PC-9 (cell line): ENCODE data around the gene EPHB1. TPM values are rescaled to one million over a fixed set of nuclear protein-coding genes. Genes with fewer than 3 reads are reported as not detected.
"Not testable (repeated sequence)": the region's sequence is repeated elsewhere in the genome, so short reads cannot be mapped to it uniquely, and the experiment has no call there.

ENCODE experiments used
- BruUV-seq: library from RNA; stranded (reverse); fragments of 400-500 nt; replicated peaks from 2 replicates; lab custom pipeline; 2021; lab: Mats Ljungman, UMichigan
- CTCF ChIA-PET: fragments of 300-600 bp; sonication (Branson Sonifier 250); formaldehyde crosslinking; loops from one replicate; lab custom pipeline; 2022; ENCODE audit warnings: antibody characterized with exemption; lab: Charles Lee
- POLR2A ChIA-PET: fragments of 300-600 bp; sonication (Branson Sonifier 250); formaldehyde crosslinking; loops from one replicate; lab custom pipeline; 2022; ENCODE audit warnings: antibody characterized with exemption; ENCODE audit not compliant: unreplicated experiment; lab: Charles Lee
- DNase-seq, 2 experiments: peaks; one replicate each; pipeline versions ENCODE4 v3.0.0 to v3.0.0-alpha.2; 2015 to 2022; ENCODE audit warnings: mixed read lengths in 1 of 2
- H2AFZ ChIP-seq: fragments of 200-600 bp; sonication (generic); 2 replicates; pipeline ENCODE4 v1.8.1; 2017; ENCODE audit warnings: antibody characterized with exemption
- H3F3A ChIP-seq: fragments of 200-600 bp; sonication (generic); 2 replicates; pipeline ENCODE4 v1.8.1; 2017; ENCODE audit warnings: antibody characterized with exemption, mild to moderate bottlenecking, low read depth; ENCODE audit not compliant: insufficient read depth
- H3K27ac ChIP-seq: fragments of 200-600 bp; sonication (generic); 2 replicates; pipeline ENCODE4 v1.6.1; 2016; ENCODE audit warnings: mixed run types
- H3K27me3 ChIP-seq: fragments of 200-600 bp; sonication (generic); 2 replicates; pipeline ENCODE4 v1.6.1; 2016; ENCODE audit warnings: low read depth, mixed run types; ENCODE audit not compliant: insufficient read depth
- H3K36me3 ChIP-seq: fragments of 200-600 bp; sonication (generic); 2 replicates; pipeline ENCODE4 v1.6.1; 2016; ENCODE audit warnings: low read depth, mixed run types
- H3K4me1 ChIP-seq: fragments of 200-600 bp; sonication (generic); replicated peaks from 2 replicates; pipeline ENCODE4 v1.6.1; 2016; ENCODE audit warnings: mixed run types; ENCODE audit not compliant: insufficient read depth
- H3K4me2 ChIP-seq: fragments of 200-600 bp; sonication (generic); 2 replicates; pipeline ENCODE4 v1.6.1; 2017; ENCODE audit warnings: mixed run types
- H3K4me3 ChIP-seq: fragments of 200-600 bp; sonication (generic); 2 replicates; pipeline ENCODE4 v1.6.1; 2016; ENCODE audit warnings: mixed run types
- H3K79me2 ChIP-seq: fragments of 200-600 bp; sonication (generic); 2 replicates; pipeline ENCODE4 v1.6.1; 2017; ENCODE audit warnings: low read depth, mixed run types
- H3K9me2 ChIP-seq: fragments of 200-600 bp; sonication (generic); 2 replicates; pipeline ENCODE4 v1.8.1; 2017; ENCODE audit warnings: mild to moderate bottlenecking; ENCODE audit not compliant: insufficient read depth
- H3K9me3 ChIP-seq: fragments of 200-600 bp; sonication (generic); 2 replicates; pipeline ENCODE4 v1.8.1; 2016; ENCODE audit warnings: low read depth; ENCODE audit not compliant: insufficient read depth
- H4K20me1 ChIP-seq: fragments of 200-600 bp; sonication (generic); 2 replicates; pipeline ENCODE4 v1.8.1; 2017; ENCODE audit not compliant: insufficient read depth
- EZH2 ChIP-seq: fragments of 200-600 bp; sonication (generic); IDR thresholded peaks from 2 replicates; pipeline ENCODE4 v1.8.0; 2017; ENCODE audit warnings: antibody characterized with exemption, low read depth
- intact Hi-C: fragments of 100-400 bp; cut with micrococcal nuclease; formaldehyde crosslinking; loops from one replicate; pipeline ENCODE4 v1.10.0; 2022; ENCODE audit not compliant: unreplicated experiment
- total RNA-seq: library from RNA; stranded (reverse); gene quantifications from 2 replicates; pipeline ENCODE4 v1.2.3, GENCODE V29; 2021
- TF ChIP-seq, protein P1 (sequence below): fragments of 200-600 bp; sonication (generic); conservative IDR thresholded peaks from 2 replicates; pipeline ENCODE4 v1.6.1; 2017; ENCODE audit warnings: mixed run types, antibody characterized with exemption, mild to moderate bottlenecking, moderate library complexity

The EPHB1 gene
- total RNA-seq, 1 experiment from 2014 or later: 0.15 TPM

DNA sequence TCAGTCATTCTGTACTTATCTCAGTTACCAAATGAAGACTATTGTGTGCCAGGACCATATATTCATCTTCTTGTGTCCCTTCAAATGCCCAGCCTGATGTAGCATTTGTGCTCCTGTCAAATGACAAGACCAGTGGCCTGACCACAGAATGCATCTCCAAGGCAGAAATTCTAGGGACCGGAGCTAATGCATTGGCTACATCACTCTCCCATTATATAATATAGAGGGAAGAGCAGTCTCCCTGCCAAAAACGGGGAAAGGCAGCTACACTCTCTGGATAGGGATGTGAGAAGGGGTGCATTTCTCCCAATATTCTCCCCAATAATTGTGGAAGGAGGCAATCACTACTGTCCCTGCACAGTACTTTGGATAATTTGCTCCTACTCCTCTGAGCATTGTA lies 312.0 kb downstream of the EPHB1 start:
- BruUV-seq: no TSS peak
- Histone ChIP-seq H3K4me1 (no peaks in the 10 kb centered on the region), H3K4me2 (no peak overlapping the region), H3K4me3 (no peak overlapping the region), H2AFZ (no peak overlapping the region), H3K27me3 (no peaks in the 10 kb centered on the region), H3K79me2 (no peaks in the 10 kb centered on the region), H3F3A (no peaks in the 10 kb centered on the region), H3K9me2 (no peaks in the 10 kb centered on the region), H3K36me3 (no peaks in the 10 kb centered on the region), H3K27ac (no peak overlapping the region), H4K20me1 (no peaks in the 10 kb centered on the region; the same call in 1 of the 2 replicates), H3K9me3 (no peaks in the 10 kb centered on the region)
- no peak for DNase-seq
- TF ChIP-seq, protein P1, sequence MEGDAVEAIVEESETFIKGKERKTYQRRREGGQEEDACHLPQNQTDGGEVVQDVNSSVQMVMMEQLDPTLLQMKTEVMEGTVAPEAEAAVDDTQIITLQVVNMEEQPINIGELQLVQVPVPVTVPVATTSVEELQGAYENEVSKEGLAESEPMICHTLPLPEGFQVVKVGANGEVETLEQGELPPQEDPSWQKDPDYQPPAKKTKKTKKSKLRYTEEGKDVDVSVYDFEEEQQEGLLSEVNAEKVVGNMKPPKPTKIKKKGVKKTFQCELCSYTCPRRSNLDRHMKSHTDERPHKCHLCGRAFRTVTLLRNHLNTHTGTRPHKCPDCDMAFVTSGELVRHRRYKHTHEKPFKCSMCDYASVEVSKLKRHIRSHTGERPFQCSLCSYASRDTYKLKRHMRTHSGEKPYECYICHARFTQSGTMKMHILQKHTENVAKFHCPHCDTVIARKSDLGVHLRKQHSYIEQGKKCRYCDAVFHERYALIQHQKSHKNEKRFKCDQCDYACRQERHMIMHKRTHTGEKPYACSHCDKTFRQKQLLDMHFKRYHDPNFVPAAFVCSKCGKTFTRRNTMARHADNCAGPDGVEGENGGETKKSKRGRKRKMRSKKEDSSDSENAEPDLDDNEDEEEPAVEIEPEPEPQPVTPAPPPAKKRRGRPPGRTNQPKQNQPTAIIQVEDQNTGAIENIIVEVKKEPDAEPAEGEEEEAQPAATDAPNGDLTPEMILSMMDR: no peak
- TF ChIP-seq EZH2: no peak
- ChIA-PET POLR2A (no interaction called here), CTCF (no interaction called here)
- intact Hi-C loops: no loop called here

DNA sequence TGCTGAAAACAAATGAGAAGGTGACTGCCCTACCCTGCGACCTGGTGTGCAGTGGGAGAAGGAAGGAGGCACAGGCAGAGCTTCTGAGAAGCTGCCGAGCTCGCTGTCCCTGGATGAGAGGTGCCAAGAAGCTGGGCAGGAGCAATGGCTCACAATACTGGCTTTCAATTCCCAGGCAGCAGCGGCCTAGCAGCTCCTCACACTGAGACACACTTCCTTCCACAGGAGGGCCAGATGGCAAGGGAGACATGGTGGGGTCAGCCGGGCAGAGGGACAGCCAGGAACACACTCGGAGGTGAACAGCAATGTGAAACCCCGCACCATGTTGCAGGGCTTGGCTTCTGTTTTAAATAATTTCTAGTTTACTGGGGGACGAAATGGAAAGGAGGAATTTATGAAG lies 314.6 kb downstream of the EPHB1 start:
- CTCF ChIA-PET: no interaction called here

DNA sequence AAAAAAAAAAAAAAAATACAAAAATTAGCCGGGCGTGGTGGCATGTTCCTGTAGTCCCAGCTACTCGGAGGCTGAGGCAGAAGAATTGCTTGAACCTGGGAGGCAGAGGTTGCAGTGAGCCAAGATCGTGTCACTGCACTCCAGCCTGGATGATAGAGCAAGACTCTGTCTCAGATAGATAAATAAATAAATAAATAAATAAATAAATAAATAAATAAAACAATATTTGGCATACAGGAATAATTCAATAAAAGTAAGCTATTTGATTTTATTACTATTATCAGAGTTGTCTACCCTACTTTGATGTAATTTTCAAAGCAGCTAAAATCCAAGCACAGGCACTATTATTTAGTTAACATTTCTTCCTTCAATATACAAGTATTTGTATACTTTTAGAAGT lies 319.5 kb downstream of the EPHB1 start:
- BruUV-seq, DNase-seq, H3K27me3 ChIP-seq, CTCF ChIA-PET, H3K9me3 ChIP-seq, H3K79me2 ChIP-seq, H3K4me2 ChIP-seq, H4K20me1 ChIP-seq, H3K9me2 ChIP-seq, POLR2A ChIA-PET, H3F3A ChIP-seq, H3K4me1 ChIP-seq, H3K27ac ChIP-seq, intact Hi-C loops, H3K36me3 ChIP-seq, H3K4me3 ChIP-seq, H2AFZ ChIP-seq: not testable (repeated sequence)

More for the DNA sequence above, 314.6 kb downstream of the EPHB1 start:
- Histone ChIP-seq H3K36me3 (no peaks in the 10 kb centered on the region), H3K9me2 (no peaks in the 10 kb centered on the region), H3K27me3 (no peaks in the 10 kb centered on the region), H3K27ac (no peak overlapping the region), H3K9me3 (no peaks in the 10 kb centered on the region), H2AFZ (no peak overlapping the region), H3K4me2 (no peak overlapping the region), H3K4me1 (no peaks in the 10 kb centered on the region), H3K4me3 (no peak overlapping the region), H3K79me2 (no peaks in the 10 kb centered on the region), H4K20me1 (no peaks in the 10 kb centered on the region; the same call in 1 of the 2 replicates), H3F3A (no peaks in the 10 kb centered on the region)
- no TSS peak for BruUV-seq
- DNase-seq: no peak
- no peak for TF ChIP-seq EZH2
- TF ChIP-seq, protein P1: no peak
- intact Hi-C loops: no loop called here
- POLR2A ChIA-PET: no interaction called here

DNA sequence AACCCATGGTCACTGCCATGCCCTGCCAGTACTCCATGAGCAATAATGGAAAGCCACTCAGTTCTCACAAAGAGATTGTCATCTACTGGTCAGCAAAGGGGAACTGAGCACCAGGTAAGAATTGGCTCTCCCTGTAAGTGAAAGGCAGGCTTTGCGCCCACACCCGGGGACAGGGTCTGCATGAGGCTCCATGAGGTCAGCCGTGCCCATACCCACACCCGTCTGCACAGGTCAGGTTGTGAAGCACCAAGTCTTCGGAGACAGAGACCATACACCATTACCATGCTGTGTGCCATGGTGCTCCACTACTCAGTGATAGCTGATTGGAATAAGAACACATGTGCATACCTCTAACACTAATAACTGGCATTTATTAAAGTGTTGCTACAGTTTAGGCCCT lies 322.9 kb downstream of the EPHB1 start:
- Histone ChIP-seq H3K4me3 (no peak overlapping the region), H3K27ac (no peak overlapping the region), H3K9me3 (no peaks in the 10 kb centered on the region), H3K27me3 (0 out of 2 replicates have a peak, but pooled peaks cover 10% of the 10 kb centered on the region), H3K79me2 (no peaks in the 10 kb centered on the region), H3K9me2 (no peaks in the 10 kb centered on the region), H3F3A (no peaks in the 10 kb centered on the region), H2AFZ (no peak overlapping the region), H4K20me1 (no peaks in the 10 kb centered on the region), H3K4me2 (no peak overlapping the region), H3K36me3 (no peaks in the 10 kb centered on the region), H3K4me1 (no peaks in the 10 kb centered on the region)
- TF ChIP-seq, protein P1: no peak
- TF ChIP-seq EZH2: no peak
- DNase-seq: no peak
- no TSS peak for BruUV-seq
- intact Hi-C loops: no loop called here
- ChIA-PET POLR2A (no interaction called here), CTCF (no interaction called here)
